SK-N-SH treated with all-trans-retinoic acid at 6 μM for 48 hours (cell line): ENCODE data around the gene TNFRSF12A.

Experiments
- CSDC2 ChIP-seq: fragments of 250-450 bp; sonication (Bioruptor Pico); IDR thresholded peaks from 2 replicates; pipeline ENCODE4 v1.5.0; 2020; ENCODE audit warnings: mild to moderate bottlenecking, moderate library complexity
- GLIS3 ChIP-seq: fragments of 250-450 bp; sonication (Bioruptor Pico); IDR thresholded peaks from 2 replicates; pipeline ENCODE4 v1.5.0; 2020; ENCODE audit warnings: mild to moderate bottlenecking, moderate library complexity
- ISL1 ChIP-seq: fragments of 250-450 bp; sonication (Bioruptor Pico); IDR thresholded peaks from 2 replicates; pipeline ENCODE4 v2.1.2; 2022; ENCODE audit warnings: mild to moderate bottlenecking, moderate library complexity
- RARB ChIP-seq: fragments of 250-450 bp; sonication (Bioruptor Pico); IDR thresholded peaks from 2 replicates; pipeline ENCODE4 v1.8.0; 2021; ENCODE audit warnings: mild to moderate bottlenecking, moderate library complexity
- TOX ChIP-seq: fragments of 250-450 bp; sonication (Bioruptor Pico); IDR thresholded peaks from 2 replicates; pipeline ENCODE4 v1.8.0; 2021; ENCODE audit warnings: mild to moderate bottlenecking, moderate library complexity, borderline replicate concordance
- ZFP3 ChIP-seq: fragments of 250-450 bp; sonication (Bioruptor Pico); IDR thresholded peaks from 2 replicates; pipeline ENCODE4 v1.5.0; 2020; ENCODE audit warnings: mild to moderate bottlenecking, moderate library complexity
- ZFP30 ChIP-seq: fragments of 450-650 bp; formaldehyde crosslinking; IDR thresholded peaks from 2 replicates; pipeline ENCODE4 v1.5.0; 2022; ENCODE audit warnings: mild to moderate bottlenecking, moderate library complexity
- ZNF8 ChIP-seq: fragments of 450-650 bp; formaldehyde crosslinking; IDR thresholded peaks from 2 replicates; pipeline ENCODE4 v1.5.0; 2020; ENCODE audit warnings: mild to moderate bottlenecking, moderate library complexity

GRCh38 chr16:3051009-3051408, 30.8 kb downstream of the TNFRSF12A start:
- no peak for TF ChIP-seq CSDC2 (CRISPR knock-in tag)
- TF ChIP-seq ZNF8: no peak
- no peak for TF ChIP-seq ZFP3 (CRISPR knock-in tag)
- no peak for TF ChIP-seq ZFP30 (CRISPR knock-in tag)
- TF ChIP-seq ISL1 (CRISPR knock-in tag): no peak
- TF ChIP-seq GLIS3 (CRISPR knock-in tag): no peak
- no peak for TF ChIP-seq TOX
- no peak for TF ChIP-seq RARB (CRISPR knock-in tag)
